Thyroid gland (tissue), 4 donors: ENCODE data around the gene RRN3.
"Not testable (repeated sequence)": the region's sequence is repeated elsewhere in the genome, so short reads cannot be mapped to it uniquely, and the experiment has no call there.

Source experiments
- CTCF ChIP-seq, 6 experiments: fragments of 200-600 bp in 3 of 6; fragments of 450-650 bp in 3 of 6; sonication (generic) in 3 of 6; IDR thresholded peaks; one replicate each; pipeline ENCODE4 v1.5.1; 2016 to 2019; ENCODE audit warnings: antibody characterized with exemption in 6 of 6, mild to moderate bottlenecking in 2 of 6, inconsistent platforms in 1 of 6, moderate library complexity in 1 of 6
- POLR2A ChIP-seq, 2 donors: fragments of 450-650 bp; IDR thresholded peaks; one replicate each; pipeline ENCODE4 v1.6.1; 2017; ENCODE audit warnings: antibody characterized with exemption in 2 of 2, mild to moderate bottlenecking in 2 of 2, moderate library complexity in 1 of 2

GRCh38 chr16:15080883-15081282, 13.2 kb downstream of the RRN3 start:
- TF ChIP-seq POLR2A, CTCF (IDR thresholded peaks at IDR 0.05): not testable (repeated sequence)
